ENCODE results near the gene ZMYND8.

DNA sequence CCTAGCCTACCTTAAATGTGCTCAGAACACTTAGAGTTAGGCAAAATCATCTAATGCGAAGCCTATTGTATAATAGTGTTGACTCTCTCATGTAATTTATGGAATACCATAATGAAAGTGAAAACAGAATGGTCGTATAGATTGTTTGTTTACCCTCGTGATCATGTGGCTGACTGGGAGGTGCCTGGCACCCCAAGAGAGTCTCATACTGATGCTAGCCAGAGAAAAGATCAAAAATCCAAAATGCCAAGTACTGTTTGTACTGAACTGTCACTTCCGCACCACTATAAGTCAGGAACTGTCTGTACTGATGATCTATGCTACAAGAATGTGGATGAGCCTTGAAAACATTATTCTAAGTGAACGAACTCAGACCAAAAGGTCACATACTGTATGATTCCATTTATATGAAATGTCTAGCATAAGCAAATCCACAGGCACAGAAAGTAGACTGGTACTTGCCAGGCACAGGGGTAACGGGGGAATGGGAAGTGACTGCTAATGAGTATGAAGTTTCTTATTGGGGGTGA, 22.4 kb downstream of the ZMYND8 start:
- TF ChIP-seq CTCF (IDR thresholded peaks at IDR 0.05), result no peak
- TF ChIP-seq POLR2A (IDR thresholded peaks at IDR 0.05), result no peak
